HCT116 (cell line): ENCODE data around the gene SAV1. TPM values are rescaled to one million over a fixed set of nuclear protein-coding genes. Genes with fewer than 3 reads are reported as not detected.

Source experiments
- ATAC-seq: fragments of 200-7000 bp; cut with Tn5 transposase; 2 replicates; pipeline ENCODE4 v1.9.1; 2020; ENCODE audit warnings: mild to moderate bottlenecking, moderate library complexity
- BruUV-seq: library from RNA; stranded (reverse); fragments of 400-500 nt; replicated peaks from 2 replicates; lab custom pipeline; 2021; lab: Mats Ljungman, UMichigan
- CTCF ChIA-PET: fragments of 300-600 bp; sonication (Branson Sonifier 250); formaldehyde crosslinking; loops from one replicate; lab custom pipeline; 2021; ENCODE audit warnings: antibody characterized with exemption; lab: Charles Lee
- POLR2A ChIA-PET: fragments of 300-600, 350-600 bp; sonication (Branson Sonifier 250); formaldehyde crosslinking; loops from one replicate; lab custom pipeline; 2021; ENCODE audit warnings: antibody characterized with exemption; lab: Charles Lee
- RAD21 ChIA-PET, 2 experiments: fragments of 300-600 bp; sonication (Branson Sonifier 250); formaldehyde crosslinking; loops; one replicate each; lab custom pipeline; 2023; ENCODE audit warnings: low total read pairs in 2 of 2; ENCODE audit not compliant: uncharacterized antibody in 2 of 2, unreplicated experiment in 2 of 2, low non-redundant PET in 1 of 2; lab: Charles Lee
- DNase-seq: peaks from one replicate; pipeline ENCODE4 v3.0.0-alpha.2; 2010; ENCODE audit warnings: low read depth, low spot score
- H2AFZ ChIP-seq: fragments of 200-600 bp; shearing (Covaris generic), sonication (generic); 2 replicates; pipeline ENCODE4 v1.6.1; 2017; ENCODE audit warnings: low read depth, mixed run types, mixed read lengths, antibody characterized with exemption, low read length; ENCODE audit not compliant: poor library complexity, severe bottlenecking
- H3K27ac ChIP-seq: 2 replicates; pipeline ENCODE4 v1.5.1; 2012; ENCODE audit warnings: low read depth, low read length
- H3K27me3 ChIP-seq: fragments of 200-600 bp; sonication (generic); 2 replicates; pipeline ENCODE4 v1.6.1; 2016; ENCODE audit warnings: mixed run types, low read length, mixed read lengths; ENCODE audit not compliant: insufficient read depth
- H3K36me3 ChIP-seq, 2 experiments: fragments of 200-500 bp in 1 of 2; fragments of 200-600 bp in 1 of 2; sonication (Bioruptor generic) in 1 of 2; sonication (generic) in 1 of 2; 2 replicates each; pipeline versions ENCODE4 v1.5.1 to v1.6.1; 2014 to 2016; ENCODE audit warnings: low read length in 2 of 2, inconsistent platforms in 1 of 2, mixed read lengths in 1 of 2, mixed run types in 1 of 2; ENCODE audit not compliant: insufficient read depth in 2 of 2, control insufficient read depth in 1 of 2
- H3K4me1 ChIP-seq, 2 experiments: fragments of 200-600 bp in 1 of 2; sonication (generic) in 1 of 2; 2 replicates each; pipeline versions ENCODE4 v1.5.1 to v1.6.1; 2012 to 2017; ENCODE audit warnings: low read length in 2 of 2, inconsistent platforms in 1 of 2, mild to moderate bottlenecking in 1 of 2, mixed read lengths in 1 of 2, mixed run types in 1 of 2, moderate library complexity in 1 of 2; ENCODE audit not compliant: insufficient read depth in 2 of 2, control insufficient read depth in 1 of 2
- H3K4me2 ChIP-seq: fragments of 200-600 bp; sonication (generic); 2 replicates; pipeline ENCODE4 v1.6.1; 2017; ENCODE audit warnings: mixed run types, low read length, mixed read lengths
- H3K4me3 ChIP-seq, 2 experiments: fragments of 200-600 bp in 1 of 2; sonication (generic) in 1 of 2; replicated peaks in 1 of 2; 2 replicates each; pipeline ENCODE4 v1.5.1; 2011 to 2016; ENCODE audit warnings: low read length in 2 of 2, control low read depth in 1 of 2, low read depth in 1 of 2, mild to moderate bottlenecking in 1 of 2, mixed read lengths in 1 of 2, mixed run types in 1 of 2
- H3K79me2 ChIP-seq: fragments of 200-600 bp; sonication (generic); 2 replicates; pipeline ENCODE4 v1.6.1; 2017; ENCODE audit warnings: mild to moderate bottlenecking, mixed run types, low read length, moderate library complexity, mixed read lengths; ENCODE audit not compliant: insufficient read depth
- H3K9ac ChIP-seq: fragments of 200-600 bp; sonication (generic); 2 replicates; pipeline ENCODE4 v1.6.1; 2016; ENCODE audit warnings: low read length, mixed read lengths
- H3K9me2 ChIP-seq: fragments of 200-600 bp; sonication (generic), shearing (Covaris generic); 2 replicates; pipeline ENCODE4 v1.6.1; 2017; ENCODE audit warnings: mixed run types, mild to moderate bottlenecking, moderate library complexity; ENCODE audit not compliant: insufficient read depth
- H3K9me3 ChIP-seq, 2 experiments: fragments of 200-500 bp in 1 of 2; fragments of 200-600 bp in 1 of 2; sonication (Bioruptor generic) in 1 of 2; sonication (generic) in 1 of 2; 2 replicates each; pipeline ENCODE4 v1.6.1; 2014 to 2017; ENCODE audit warnings: low read length in 2 of 2, mixed read lengths in 2 of 2, inconsistent platforms in 1 of 2, low read depth in 1 of 2, mild to moderate bottlenecking in 1 of 2, mixed run types in 1 of 2, moderate library complexity in 1 of 2; ENCODE audit not compliant: control insufficient read depth in 1 of 2, insufficient read depth in 1 of 2
- H4K20me1 ChIP-seq: fragments of 200-600 bp; sonication (generic), shearing (Covaris generic); 2 replicates; pipeline ENCODE4 v1.6.1; 2017; ENCODE audit warnings: mixed run types, mild to moderate bottlenecking, moderate library complexity; ENCODE audit not compliant: insufficient read depth
- ATF3 ChIP-seq: IDR thresholded peaks from 2 replicates; pipeline ENCODE4 v1.6.1; 2012
- CBX3 ChIP-seq: IDR thresholded peaks from 2 replicates; pipeline ENCODE4 v1.6.1; 2012; ENCODE audit warnings: low read depth
- CEBPB ChIP-seq: IDR thresholded peaks from 2 replicates; pipeline ENCODE4 v1.6.1; 2012; ENCODE audit warnings: low read depth
- EGR1 ChIP-seq: IDR thresholded peaks from 2 replicates; pipeline ENCODE4 v1.6.1; 2012; ENCODE audit warnings: low read depth
- ELF1 ChIP-seq: IDR thresholded peaks from 2 replicates; pipeline ENCODE4 v1.6.1; 2012; ENCODE audit warnings: low read depth, borderline replicate concordance
- EZH2 ChIP-seq: fragments of 200-600 bp; sonication (generic); IDR thresholded peaks from 2 replicates; pipeline ENCODE4 v1.6.1; 2017; ENCODE audit warnings: antibody characterized with exemption, mixed run types
- JUND ChIP-seq: IDR thresholded peaks from 2 replicates; pipeline ENCODE4 v1.6.1; 2012
- POLR2A ChIP-seq: IDR thresholded peaks from 2 replicates; pipeline ENCODE4 v1.7.0; 2011; ENCODE audit warnings: borderline replicate concordance; ENCODE audit not compliant: insufficient read depth, insufficient read length; ENCODE audit errors: extremely low read depth
- POLR2AphosphoS5 ChIP-seq: IDR thresholded peaks from 2 replicates; pipeline ENCODE4 v1.6.1; 2011; ENCODE audit warnings: mild to moderate bottlenecking, low read depth, low read length, moderate library complexity
- RAD21 ChIP-seq: IDR thresholded peaks from 2 replicates; pipeline ENCODE4 v1.6.1; 2012; ENCODE audit warnings: low read depth, mild to moderate bottlenecking
- REST ChIP-seq: IDR thresholded peaks from 2 replicates; pipeline ENCODE4 v1.6.1; 2012; ENCODE audit warnings: low read depth
- SIN3A ChIP-seq: IDR thresholded peaks from 2 replicates; pipeline ENCODE4 v1.6.1; 2012; ENCODE audit warnings: low read depth
- SP1 ChIP-seq: IDR thresholded peaks from 2 replicates; pipeline ENCODE4 v1.6.1; 2012; ENCODE audit warnings: low read depth
- TCF7L2 ChIP-seq: IDR thresholded peaks from 2 replicates; pipeline ENCODE4 v1.7.0; 2011; ENCODE audit warnings: borderline replicate concordance, inconsistent platforms; ENCODE audit not compliant: insufficient read depth, insufficient read length; ENCODE audit errors: extremely low read depth
- ZFX ChIP-seq: fragments of 450-650 bp; IDR thresholded peaks from 2 replicates; pipeline ENCODE4 v1.6.1; 2017
- ZNF274 ChIP-seq: fragments of 200-500 bp; sonication (Bioruptor generic); IDR thresholded peaks from 2 replicates; pipeline ENCODE4 v1.6.1; 2014; ENCODE audit warnings: mild to moderate bottlenecking, low read depth, low read length, inconsistent platforms
- intact Hi-C: fragments of 100-400 bp; cut with micrococcal nuclease; formaldehyde crosslinking; loops from 2 replicates; pipeline ENCODE4 v1.10.0; 2022
- total RNA-seq: library from RNA; stranded (reverse); gene quantifications from one replicate; pipeline ENCODE4 v1.2.1, GENCODE V29; 2021; ENCODE audit not compliant: unreplicated experiment

The SAV1 gene
- total RNA-seq, 1 experiment from 2014 or later, result 38.0 TPM

GRCh38 chr14:50667684-50667995, 466 bp downstream of the SAV1 start:
- intact Hi-C loops, result no loop called here

GRCh38 chr14:50666772-50667683, 1.1 kb downstream of the SAV1 start:
- no peaks in the 10 kb centered on the region for H3K27me3 ChIP-seq
- H3K36me3 ChIP-seq, result peaks cover 4 to 10% of the 10 kb centered on the region in 2 experiments; a peak in 2 of 4 replicates
- peaks cover 19 to 36% of the 10 kb centered on the region in 2 experiments for H3K4me1 ChIP-seq
- H3K79me2 ChIP-seq, result peaks cover 55% of the 10 kb centered on the region
- intact Hi-C loops, result no loop called here
- peak; percentile 12; the same call in 1 of the 2 replicates for ATAC-seq
- H2AFZ ChIP-seq, result no peak overlapping the region
- H3K9ac ChIP-seq, result peak overlapping the region; percentile 80
- no peak for DNase-seq
- ChIA-PET POLR2A (interaction anchor here (1.6 kb wide), 1 partner anchor 11 kb away, joined by 7 read pairs; no protein-coding TSS in a partner anchor), RAD21 (no interaction called here), CTCF (interaction anchor here (0.7 kb wide), 1 partner anchor 9 kb away, joined by 3 read pairs; no protein-coding TSS in a partner anchor)
- BruUV-seq, result TSS peak; percentile 42
- H3K9me3 ChIP-seq, result no peaks in the 10 kb centered on the region
- peak overlapping the region; percentile 69 to 83 for H3K4me3 ChIP-seq
- H3K27ac ChIP-seq, result peak overlapping the region; percentile 97
- peak overlapping the region; percentile 76 for H3K4me2 ChIP-seq
- H4K20me1 ChIP-seq, result peaks cover 5% of the 10 kb centered on the region; the same call in 1 of the 2 replicates
- no peaks in the 10 kb centered on the region for H3K9me2 ChIP-seq
- TF ChIP-seq REST (no peak), ZFX (no peak), CBX3 (no peak), CEBPB (no peak), EZH2 (no peak), SP1 (no peak), JUND (no peak), EGR1 (no peak), ELF1 (no peak), ATF3 (no peak), RAD21 (no peak), POLR2AphosphoS5 (no peak)

More at GRCh38 chr14:50667684-50667995, 466 bp downstream of the SAV1 start:
- ChIA-PET RAD21 (no interaction called here), CTCF (no interaction called here), POLR2A (interaction anchor here (1.0 to 1.4 kb wide), 5 partner anchors 8 to 47 kb away, joined by 3 to 19 read pairs (median 4); no protein-coding TSS in a partner anchor)
- H3K9me3 ChIP-seq, result no peaks in the 10 kb centered on the region
- peaks cover 50% of the 10 kb centered on the region for H3K79me2 ChIP-seq
- H3K4me3 ChIP-seq, result peak overlapping the region; percentile 69 to 83
- peak overlapping the region; percentile 80 for H3K9ac ChIP-seq
- BruUV-seq, result no TSS peak
- H4K20me1 ChIP-seq, result peaks cover 5% of the 10 kb centered on the region; the same call in 1 of the 2 replicates
- H3K9me2 ChIP-seq, result no peaks in the 10 kb centered on the region
- TF ChIP-seq SP1 (no peak), TCF7L2 (no peak), ZFX (no peak), SIN3A (no peak), ATF3 (no peak), EZH2 (no peak), CBX3 (no peak), POLR2A (no peak), ZNF274 (no peak)
- ATAC-seq, result peak; percentile 72
- peaks cover 4 to 10% of the 10 kb centered on the region in 2 experiments; a peak in 2 of 4 replicates for H3K36me3 ChIP-seq
- DNase-seq, result no peak
- H3K27me3 ChIP-seq, result no peaks in the 10 kb centered on the region
- peak overlapping the region; percentile 76 for H3K4me2 ChIP-seq
- H2AFZ ChIP-seq, result no peak overlapping the region
- peak overlapping the region; percentile 97 for H3K27ac ChIP-seq
- H3K4me1 ChIP-seq, result peaks cover 19 to 36% of the 10 kb centered on the region in 2 experiments
